H1 (cell line): Measurements from ENCODE around the gene BCL2L12. TPM values are rescaled to one million over a fixed set of nuclear protein-coding genes. Genes with fewer than 3 reads are reported as not detected.

Experiments used
- CTCF ChIA-PET: fragments of 300-600 bp; sonication (Branson Sonifier 250); formaldehyde crosslinking; loops from one replicate; lab custom pipeline; 2021; ENCODE audit not compliant: partially characterized antibody; lab: Charles Lee
- POLR2A ChIA-PET: fragments of 300-600 bp; sonication (Branson Sonifier 250); formaldehyde crosslinking; loops from one replicate; lab custom pipeline; 2021; ENCODE audit warnings: inconsistent platforms; ENCODE audit not compliant: partially characterized antibody; lab: Charles Lee
- DNase-seq, 2 experiments: peaks; one replicate each; pipeline versions ENCODE4 v3.0.0 to v3.0.0-alpha.2; 2010 to 2022; ENCODE audit warnings: low spot score in 2 of 2, low read depth in 1 of 2, mixed read lengths in 1 of 2
- FAIRE-seq: peaks from 2 replicates; lab custom pipeline; 2011; peaks lifted over from hg19 to GRCh38; lab: Jason Lieb, UNC
- H2AFZ ChIP-seq: 2 replicates; pipeline ENCODE4 v1.8.1; 2012; ENCODE audit warnings: low read length, inconsistent platforms
- H2AK5ac ChIP-seq: 2 replicates; pipeline ENCODE4 v1.6.1; 2013; ENCODE audit warnings: low read depth, low read length
- H2BK120ac ChIP-seq: replicated peaks from 2 replicates; pipeline ENCODE3; 2013; ENCODE audit warnings: low read depth, low read length, inconsistent platforms
- H2BK12ac ChIP-seq: 2 replicates; pipeline ENCODE4 v1.6.1; 2013; ENCODE audit warnings: low read depth, low read length
- H2BK15ac ChIP-seq: 2 replicates; pipeline ENCODE4 v1.6.1; 2013; ENCODE audit warnings: low read length
- H2BK20ac ChIP-seq: 2 replicates; pipeline ENCODE4 v1.6.1; 2013; ENCODE audit warnings: low read length
- H2BK5ac ChIP-seq: 2 replicates; pipeline ENCODE4 v1.6.1; 2013; ENCODE audit warnings: low read depth, low read length
- H3K14ac ChIP-seq: 2 replicates; pipeline ENCODE4 v1.6.1; 2013; ENCODE audit warnings: inconsistent platforms; ENCODE audit not compliant: insufficient read length
- H3K18ac ChIP-seq: 2 replicates; pipeline ENCODE4 v1.6.1; 2013; ENCODE audit warnings: low read length; ENCODE audit errors: extremely low read depth
- H3K23ac ChIP-seq: 2 replicates; pipeline ENCODE4 v1.6.1; 2013; ENCODE audit warnings: inconsistent platforms; ENCODE audit not compliant: insufficient read length
- H3K23me2 ChIP-seq: 2 replicates; pipeline ENCODE4 v1.6.1; 2013; ENCODE audit warnings: low read depth, low read length
- H3K27ac ChIP-seq: 2 replicates; pipeline ENCODE4 v1.6.1; 2011; ENCODE audit warnings: low read depth, low read length, inconsistent platforms
- H3K27me3 ChIP-seq, 4 experiments: replicated peaks in 1 of 4; 1 replicate in 1 of 4; 2 replicates in 3 of 4; pipeline versions ENCODE4 v1.6.1 to v1.8.1; 2011 to 2013; ENCODE audit warnings: low read length in 3 of 4, mild to moderate bottlenecking in 3 of 4, inconsistent platforms in 2 of 4, mixed read lengths in 2 of 4, moderate library complexity in 1 of 4; ENCODE audit not compliant: control insufficient read depth in 3 of 4, insufficient read depth in 3 of 4; ENCODE audit errors: extremely low read depth in 1 of 4
- H3K36me3 ChIP-seq, 4 experiments: 2 replicates each; pipeline versions ENCODE4 v1.6.1 to v1.8.1; 2011 to 2013; ENCODE audit warnings: mild to moderate bottlenecking in 4 of 4, low read length in 3 of 4, moderate library complexity in 2 of 4, control low read depth in 1 of 4, inconsistent platforms in 1 of 4; ENCODE audit not compliant: insufficient read depth in 4 of 4, control insufficient read depth in 2 of 4
- H3K4ac ChIP-seq: replicated peaks from 2 replicates; pipeline ENCODE3; 2013; ENCODE audit warnings: low read length, low read depth, mixed read lengths, inconsistent platforms; ENCODE audit not compliant: insufficient read length
- H3K4me1 ChIP-seq, 4 experiments: replicated peaks in 1 of 4; 1 replicate in 1 of 4; 2 replicates in 3 of 4; pipeline versions ENCODE4 v1.6.1 to v1.8.1; 2011 to 2013; ENCODE audit warnings: low read length in 3 of 4, inconsistent platforms in 2 of 4, mixed read lengths in 1 of 4; ENCODE audit not compliant: insufficient read depth in 4 of 4, control insufficient read depth in 3 of 4
- H3K4me2 ChIP-seq, 2 experiments: 2 replicates each; pipeline versions ENCODE4 v1.6.1 to v1.8.1; 2011 to 2013; ENCODE audit warnings: low read depth in 2 of 2, low read length in 2 of 2, control low read depth in 1 of 2, inconsistent platforms in 1 of 2, mild to moderate bottlenecking in 1 of 2; ENCODE audit not compliant: insufficient read depth in 1 of 2
- H3K4me3 ChIP-seq, 4 experiments: fragments of 200-600, 300-600 bp in 1 of 4; sonication (generic), shearing (Covaris generic), sonication (Bioruptor Twin) in 1 of 4; 2 replicates each; pipeline versions ENCODE4 v1.5.1 to v1.8.1; 2011 to 2016; ENCODE audit warnings: low read length in 4 of 4, low read depth in 3 of 4, control low read depth in 2 of 4, inconsistent platforms in 2 of 4, mild to moderate bottlenecking in 2 of 4, mixed read lengths in 1 of 4, moderate library complexity in 1 of 4; ENCODE audit not compliant: insufficient read depth in 2 of 4; ENCODE audit errors: extremely low read depth in 1 of 4
- H3K56ac ChIP-seq: replicated peaks from 2 replicates; pipeline ENCODE3; 2013; ENCODE audit warnings: low read depth, mild to moderate bottlenecking, mixed read lengths, low read length, inconsistent platforms; ENCODE audit not compliant: insufficient read length
- H3K79me1 ChIP-seq: 2 replicates; pipeline ENCODE4 v1.6.1; 2013; ENCODE audit warnings: low read depth, low read length, control low read depth
- H3K79me2 ChIP-seq, 2 experiments: 2 replicates each; pipeline versions ENCODE4 v1.6.1 to v1.8.1; 2012 to 2013; ENCODE audit warnings: low read length in 2 of 2, mild to moderate bottlenecking in 2 of 2, inconsistent platforms in 1 of 2; ENCODE audit not compliant: insufficient read depth in 2 of 2, control insufficient read depth in 1 of 2
- H3K9ac ChIP-seq, 4 experiments: replicated peaks in 1 of 4; 1 replicate in 1 of 4; 2 replicates in 3 of 4; pipeline versions ENCODE4 v1.6.1 to v1.8.1; 2011 to 2013; ENCODE audit warnings: low read depth in 3 of 4, low read length in 3 of 4, control low read depth in 2 of 4, mild to moderate bottlenecking in 2 of 4, moderate library complexity in 2 of 4, inconsistent platforms in 1 of 4; ENCODE audit errors: extremely low read depth in 1 of 4
- H3K9me3 ChIP-seq, 2 experiments: 2 replicates each; pipeline versions ENCODE4 v1.6.1 to v1.8.1; 2012 to 2013; ENCODE audit warnings: mild to moderate bottlenecking in 2 of 2, moderate library complexity in 2 of 2, control low read depth in 1 of 2, inconsistent platforms in 1 of 2, low read depth in 1 of 2, low read length in 1 of 2, mixed read lengths in 1 of 2; ENCODE audit not compliant: insufficient read depth in 2 of 2
- H4K20me1 ChIP-seq, 2 experiments: replicated peaks in 1 of 2; 2 replicates each; pipeline versions ENCODE3 to v1.8.1; 2011 to 2013; ENCODE audit warnings: inconsistent platforms in 2 of 2, low read length in 2 of 2, mild to moderate bottlenecking in 1 of 2; ENCODE audit not compliant: insufficient read depth in 2 of 2, control insufficient read depth in 1 of 2
- H4K5ac ChIP-seq: 2 replicates; pipeline ENCODE4 v1.6.1; 2013; ENCODE audit warnings: low read length, low read depth, mixed read lengths, inconsistent platforms; ENCODE audit not compliant: insufficient read length
- H4K8ac ChIP-seq: 2 replicates; pipeline ENCODE4 v1.8.0; 2013; ENCODE audit warnings: mild to moderate bottlenecking, moderate library complexity, low read length, inconsistent platforms; ENCODE audit not compliant: insufficient read depth; ENCODE audit errors: extremely low read depth
- H4K91ac ChIP-seq: replicated peaks from 2 replicates; pipeline ENCODE3; 2013; ENCODE audit warnings: low read length, mixed read lengths, inconsistent platforms; ENCODE audit not compliant: insufficient read length
- CHD2 ChIP-seq: IDR thresholded peaks from 2 replicates; pipeline ENCODE4 v1.6.1; 2012; ENCODE audit warnings: low read length, improper control_type of control experiment
- CTBP2 ChIP-seq: IDR thresholded peaks from 2 replicates; pipeline ENCODE4 v1.7.0; 2011; ENCODE audit warnings: borderline replicate concordance, mild to moderate bottlenecking, moderate library complexity, mixed read lengths, low read length; ENCODE audit not compliant: insufficient read depth, insufficient read length
- EP300 ChIP-seq, 2 experiments: IDR thresholded peaks; 1 replicate in 1 of 2; 2 replicates in 1 of 2; pipeline ENCODE4 v1.6.1; 2011 to 2012; ENCODE audit warnings: low read depth in 2 of 2, low read length in 2 of 2, mild to moderate bottlenecking in 2 of 2, borderline replicate concordance in 1 of 2, inconsistent platforms in 1 of 2, moderate library complexity in 1 of 2
- KDM4A ChIP-seq: IDR thresholded peaks from one replicate; pipeline ENCODE4 v1.7.1; 2012; ENCODE audit warnings: low read depth, mild to moderate bottlenecking, moderate library complexity, low read length, inconsistent platforms; ENCODE audit not compliant: severe bottlenecking
- MAX ChIP-seq: IDR thresholded peaks from 2 replicates; pipeline ENCODE4 v1.6.1; 2012; ENCODE audit warnings: inconsistent platforms
- RAD21 ChIP-seq, 2 experiments: IDR thresholded peaks in 1 of 2; conservative IDR thresholded peaks in 1 of 2; 2 replicates each; pipeline ENCODE4 v1.6.1; 2011; ENCODE audit warnings: low read depth in 2 of 2, low read length in 2 of 2, improper control_type of control experiment in 1 of 2, inconsistent platforms in 1 of 2, mild to moderate bottlenecking in 1 of 2, moderate library complexity in 1 of 2
- TAF7 ChIP-seq: optimal IDR thresholded peaks from 2 replicates; pipeline ENCODE3; 2011; ENCODE audit warnings: low read depth, mild to moderate bottlenecking, inconsistent platforms, low read length, moderate library complexity, borderline replicate concordance
- ZNF274 ChIP-seq: IDR thresholded peaks from 2 replicates; pipeline ENCODE4 v1.7.0; 2012; ENCODE audit warnings: low read length, borderline replicate concordance; ENCODE audit errors: extremely low read depth
- WGBS, 2 experiments: shearing (Covaris generic) in 1 of 2; methylation state at CpG; one replicate each; pipeline versions ENCODE4 v1.1.6 to v1.1.7; 2013 to 2015; ENCODE audit warnings: low lambda C conversion rate in 2 of 2, mixed read lengths in 2 of 2, inconsistent platforms in 1 of 2, low coverage in 1 of 2, missing lambda C conversion rate in 1 of 2; ENCODE audit not compliant: insufficient replicate concordance in 2 of 2, insufficient coverage in 1 of 2, insufficient read length in 1 of 2; ENCODE audit errors: extremely low coverage in 1 of 2, missing lambda C conversion rate in 1 of 2; 5-methylcytosine and 5-hydroxymethylcytosine counted together
- polyA plus RNA-seq, 7 experiments: library from polyadenylated mRNA; depleted of rRNA in 3 of 7; stranded (reverse) in 5 of 7; unstranded in 2 of 7; fragments of >200 nt in 5 of 7; fragments of 200-250 nt in 2 of 7; gene quantifications; 1 replicate in 5 of 7; 2 replicates in 1 of 7; 4 replicates in 1 of 7; pipeline versions ENCODE4 v1.2.1 to v1.2.3, GENCODE V29; 2011 to 2013; ENCODE audit warnings: missing spikeins in 2 of 7, mixed read lengths in 2 of 7
- total RNA-seq: library from RNA; stranded (reverse); fragmentation: NEBNext Ultra II Directional; extraction: Animal tissue kit (Norgen Biotek cat#: 25700); gene quantifications from 2 replicates; pipeline ENCODE4 v1.2.1, GENCODE V29; 2021
- TF ChIP-seq, protein P1 (sequence below): IDR thresholded peaks from 2 replicates; pipeline ENCODE4 v1.6.1; 2011; ENCODE audit warnings: low read depth, mild to moderate bottlenecking, low read length; ENCODE audit not compliant: insufficient read depth

BCL2L12 gene
- total and polyA plus RNA-seq, 2 of the 8 experiments (the other 6 are each of a cell fraction or from before 2014, with no cell fraction given): 126 to 209 TPM

GRCh38 chr19:49690656-49691242, 25.0 kb downstream of the BCL2L12 start, which contains the start of gene CPT1C:
Gene CPT1C, plus strand, starts transcription at chr19:49691116. Its CDS starts 1,137 bp downstream, at chr19:49692253.
- Histone ChIP-seq H2AFZ (peak within 1 kb of the TSS; percentile 28; the same call in 1 of the 2 replicates), H3K23ac (no peak within 1 kb of the TSS), H4K91ac (peak within 1 kb of the TSS; percentile 94), H3K27ac (peak within 1 kb of the TSS; percentile 57; the same call in 1 of the 2 replicates), H3K4ac (peak within 1 kb of the TSS; percentile 97), H3K4me2 (peak within 1 kb of the TSS; percentile 93 to 99), H3K14ac (no peak within 1 kb of the TSS), H2BK5ac (peak within 1 kb of the TSS; percentile 84), H4K8ac (no peak within 1 kb of the TSS), H2BK120ac (peak within 1 kb of the TSS; percentile 10), H3K9ac (peak within 1 kb of the TSS; percentile 52 to 91 (median 84)), H3K79me2 (peaks cover 0 to 9% of the 10 kb centered on the region in 2 experiments; a peak in 1 of 4 replicates), H4K5ac (peak within 1 kb of the TSS; percentile 88), H3K18ac (peak within 1 kb of the TSS; percentile 91), H3K56ac (peak within 1 kb of the TSS; percentile 63), H3K9me3 (no peaks in the 10 kb centered on the region), H2BK12ac (0 out of 2 replicates have a peak within 1 kb of the TSS, but pooled peaks have one; percentile 60), H3K4me3 (peak within 1 kb of the TSS; percentile 88 to 94 (median 92)), H3K23me2 (peaks cover 20% of the 10 kb centered on the region), H2BK15ac (peak within 1 kb of the TSS; percentile 92; the same call in 1 of the 2 replicates), H4K20me1 (peaks cover under 1 to 21% of the 10 kb centered on the region in 2 experiments), H3K27me3 (no peaks in the 10 kb centered on the region), H3K4me1 (peaks cover 0 to 25% (median 13%) of the 10 kb centered on the region in 4 experiments; a peak in 6 of 7 replicates), H2AK5ac (no peak within 1 kb of the TSS; the same call in 1 of the 2 replicates), H2BK20ac (no peak within 1 kb of the TSS), H3K36me3 (peaks cover 5 to 25% (median 12%) of the 10 kb centered on the region in 4 experiments; a peak in 6 of 8 replicates), H3K79me1 (peaks cover 6% of the 10 kb centered on the region; the same call in 1 of the 2 replicates)
- CTCF ChIA-PET: interaction anchor here (0.6 to 3.4 kb wide), 10 partner anchors 8 to 126 kb away, joined by 3 to 11 read pairs (median 4); no protein-coding TSS in a partner anchor
- 4% methylated on average over 38 of the region's 38 CpGs; no CpG with 5 or more reads in 1 of the 2 experiments for WGBS, 2 experiments
- FAIRE-seq: peak; percentile 92
- DNase-seq: peak; percentile 73 to 94
- POLR2A ChIA-PET: interaction anchor here (0.6 to 12.2 kb wide), 30 partner anchors 9 to 495 kb away, joined by 3 to 168 read pairs (median 4); partner anchors contain the start of genes AKT1S1, AP2A1, BCL2L12 and FUZ
- no peak for TF ChIP-seq CTBP2
- no peak for TF ChIP-seq EP300 (IDR thresholded peaks at IDR 0.05; ENCODE audit: borderline replicate concordance in 1 of 2, low read depth in 2 of 2, low read length in 2 of 2)
- TF ChIP-seq, protein P1, sequence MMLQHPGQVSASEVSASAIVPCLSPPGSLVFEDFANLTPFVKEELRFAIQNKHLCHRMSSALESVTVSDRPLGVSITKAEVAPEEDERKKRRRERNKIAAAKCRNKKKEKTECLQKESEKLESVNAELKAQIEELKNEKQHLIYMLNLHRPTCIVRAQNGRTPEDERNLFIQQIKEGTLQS: no peak
- TF ChIP-seq MAX: no peak
- peak; percentile 98 for TF ChIP-seq TAF7
- TF ChIP-seq KDM4A: no peak
- TF ChIP-seq RAD21 (IDR thresholded peaks at IDR 0.05 in 1 of 2, conservative IDR thresholded peaks at IDR 0.05 in 1 of 2; ENCODE audit: low read depth in 2 of 2, low read length in 2 of 2): no peak
- TF ChIP-seq CHD2: no peak
- no peak for TF ChIP-seq ZNF274
